HepG2 (cell line): Measurements from ENCODE around the gene FGD3. TPM values are rescaled to one million over a fixed set of nuclear protein-coding genes. Genes with fewer than 3 reads are reported as not detected.

Experiments used
- ATAC-seq: fragments of 200-7000 bp; cut with Tn5 transposase; 3 replicates; pipeline ENCODE4 v1.9.1; 2020; ENCODE audit warnings: mild to moderate bottlenecking, moderate library complexity
- BruUV-seq: library from RNA; stranded (reverse); fragments of 400-500 nt; replicated peaks from 2 replicates; lab custom pipeline; 2021; lab: Mats Ljungman, UMichigan
- CTCF ChIA-PET: fragments of 300-600 bp; formaldehyde crosslinking; extraction: SDS; loops from one replicate; lab custom pipeline; 2021; ENCODE audit warnings: low total read pairs, inconsistent platforms, low intra/inter-chr PET ratio; lab: Yijun Ruan, JAX
- POLR2A ChIA-PET: fragments of 350-600 bp; sonication (Branson Sonifier 250); formaldehyde crosslinking; loops from one replicate; lab custom pipeline; 2020; ENCODE audit warnings: antibody characterized with exemption, inconsistent platforms; lab: Yijun Ruan, JAX
- DNase-seq: peaks from one replicate; pipeline ENCODE4 v3.0.0-alpha.2; 2015; ENCODE audit warnings: low spot score
- FAIRE-seq: peaks from 3 replicates; lab custom pipeline; 2011; peaks lifted over from hg19 to GRCh38; lab: Jason Lieb, UNC
- H2AFZ ChIP-seq: one replicate; pipeline ENCODE4 v1.6.1; 2011; ENCODE audit warnings: low read length, inconsistent platforms
- H3K27ac ChIP-seq: fragments of 300-600 bp; 3 replicates; pipeline ENCODE4 v1.8.0; 2011; ENCODE audit warnings: mixed run types, mild to moderate bottlenecking, mixed read lengths, low read length, inconsistent platforms; ENCODE audit not compliant: insufficient read depth; ENCODE audit errors: extremely low read length
- H3K27me3 ChIP-seq, 2 experiments: fragments of 200-600 bp in 1 of 2; 2 replicates in 1 of 2; 3 replicates in 1 of 2; pipeline versions ENCODE4 v1.6.0 to v1.8.0; 2011; ENCODE audit warnings: low read length in 2 of 2, mild to moderate bottlenecking in 2 of 2, moderate library complexity in 2 of 2, inconsistent platforms in 1 of 2; ENCODE audit not compliant: insufficient read depth in 2 of 2, control insufficient read depth in 1 of 2
- H3K36me3 ChIP-seq, 2 experiments: fragments of 200-600 bp in 1 of 2; replicated peaks in 1 of 2; 2 replicates in 1 of 2; 3 replicates in 1 of 2; pipeline versions ENCODE4 v1.5.1 to v1.8.0; 2011; ENCODE audit warnings: low read length in 2 of 2, inconsistent platforms in 1 of 2; ENCODE audit not compliant: insufficient read depth in 2 of 2, control insufficient read depth in 1 of 2
- H3K4me1 ChIP-seq: 2 replicates; pipeline ENCODE4 v1.5.1; 2012; ENCODE audit warnings: low read length, inconsistent platforms; ENCODE audit not compliant: insufficient read depth
- H3K4me2 ChIP-seq: 2 replicates; pipeline ENCODE4 v1.6.0; 2011; ENCODE audit warnings: low read depth, low read length, inconsistent platforms
- H3K4me3 ChIP-seq, 3 experiments: fragments of 200-600 bp in 1 of 3; sonication (generic), shearing (Covaris generic) in 1 of 3; replicated peaks in 1 of 3; 2 replicates each; pipeline ENCODE4 v1.5.1; 2011 to 2016; ENCODE audit warnings: low read length in 3 of 3, inconsistent platforms in 2 of 3, low read depth in 2 of 3, mild to moderate bottlenecking in 2 of 3, control low read depth in 1 of 3, mixed read lengths in 1 of 3; ENCODE audit not compliant: insufficient read depth in 1 of 3
- H3K79me2 ChIP-seq: one replicate; pipeline ENCODE4 v1.6.1; 2011; ENCODE audit warnings: low read length, inconsistent platforms; ENCODE audit not compliant: insufficient read depth
- H3K9ac ChIP-seq: 2 replicates; pipeline ENCODE4 v1.6.0; 2011; ENCODE audit warnings: mild to moderate bottlenecking, low read depth, low read length, inconsistent platforms; ENCODE audit not compliant: insufficient read depth
- H3K9me3 ChIP-seq: 2 replicates; pipeline ENCODE4 v1.5.1; 2012; ENCODE audit warnings: mild to moderate bottlenecking, low read length
- H4K20me1 ChIP-seq: 2 replicates; pipeline ENCODE4 v1.6.0; 2011; ENCODE audit warnings: inconsistent platforms, mild to moderate bottlenecking, low read length, moderate library complexity; ENCODE audit not compliant: insufficient read depth
- ATF6 ChIP-seq: sonication (generic); formaldehyde crosslinking; conservative IDR thresholded peaks from 2 replicates; pipeline ENCODE4 v1.4.0; 2020; ENCODE audit warnings: missing genetic modification reagents
- JUNB ChIP-seq: sonication (generic); formaldehyde crosslinking; IDR thresholded peaks from 2 replicates; pipeline ENCODE4 v1.8.0; 2022; ENCODE audit warnings: missing genetic modification reagents, mild to moderate bottlenecking, borderline replicate concordance
- MAX ChIP-seq: IDR thresholded peaks from 2 replicates; pipeline ENCODE4 v1.6.1; 2012; ENCODE audit warnings: inconsistent platforms
- NAIF1 ChIP-seq: sonication (generic); formaldehyde crosslinking; IDR thresholded peaks from 2 replicates; pipeline ENCODE4 v1.5.0; 2020; ENCODE audit warnings: mild to moderate bottlenecking, missing genetic modification reagents, borderline replicate concordance
- NR2C2 ChIP-seq: sonication (generic); formaldehyde crosslinking; IDR thresholded peaks from 2 replicates; pipeline ENCODE4 v1.4.0; 2020; ENCODE audit warnings: missing genetic modification reagents, mild to moderate bottlenecking, moderate library complexity, borderline replicate concordance
- STAT5B ChIP-seq: sonication (generic); formaldehyde crosslinking; IDR thresholded peaks from 2 replicates; pipeline ENCODE4 v1.4.0; 2020; ENCODE audit warnings: missing genetic modification reagents
- TEAD3 ChIP-seq: optimal IDR thresholded peaks from 2 replicates; pipeline ENCODE3; 2016; ENCODE audit warnings: borderline replicate concordance
- ZBTB38 ChIP-seq: sonication (generic); formaldehyde crosslinking; IDR thresholded peaks from 2 replicates; pipeline ENCODE4 v1.5.1; 2020; ENCODE audit warnings: mild to moderate bottlenecking, missing genetic modification reagents
- ZNF205 ChIP-seq: IDR thresholded peaks from 2 replicates; pipeline ENCODE4 v1.6.1; 2018; ENCODE audit warnings: missing biosample characterization, missing genetic modification reagents
- ZNF7 ChIP-seq: IDR thresholded peaks from 2 replicates; pipeline ENCODE4 v1.6.1; 2016; ENCODE audit warnings: missing biosample characterization, missing genetic modification reagents
- ZNF75D ChIP-seq: sonication (generic); formaldehyde crosslinking; IDR thresholded peaks from 2 replicates; pipeline ENCODE4 v1.8.1; 2023; ENCODE audit warnings: missing genetic modification reagents, mild to moderate bottlenecking, borderline replicate concordance
- WGBS: methylation state at CpG from one replicate; pipeline ENCODE4 v1.1.6; 2017; ENCODE audit warnings: low lambda C conversion rate; 5-methylcytosine and 5-hydroxymethylcytosine counted together
- in situ Hi-C: cut with HindIII; loops from 2 replicates; pipeline ENCODE4 v1.10.0; 2017; ENCODE audit warnings: low pct_unique_long_range_greater_than_20kb; ENCODE audit not compliant: extremely low pct_ligation_motif_present
- intact Hi-C: fragments of 100-400 bp; cut with micrococcal nuclease; formaldehyde crosslinking; loops from one replicate; pipeline ENCODE4 v1.10.0; 2022; ENCODE audit not compliant: unreplicated experiment
- polyA plus RNA-seq, 8 experiments: library from polyadenylated mRNA; depleted of rRNA in 3 of 8; stranded (reverse) in 7 of 8; unstranded in 1 of 8; fragments of >200 nt; fragmentation: Illumina TruSeq in 4 of 8; extraction: Trizol in 4 of 8; gene quantifications; 2 replicates each; pipeline versions ENCODE4 v1.2.1 to v1.2.3, GENCODE V29; 2011 to 2016; ENCODE audit warnings: low read depth in 4 of 8, missing spikeins in 1 of 8, mixed read lengths in 1 of 8; ENCODE audit not compliant: insufficient read depth in 1 of 8
- total RNA-seq, 5 experiments: library from RNA; depleted of rRNA; stranded (reverse); fragments of >200 nt; fragmentation: Illumina TruSeq; extraction: Trizol; gene quantifications; 2 replicates each; pipeline ENCODE4 v1.2.3, GENCODE V29; 2016; ENCODE audit warnings: low read depth in 1 of 5

FGD3 gene
- total and polyA plus RNA-seq, 2 of the 13 experiments (the other 11 are each of a cell fraction or from before 2014, with no cell fraction given): 0.53 to 1.1 TPM

GRCh38 chr9:93022066-93022465, 74.7 kb downstream of the FGD3 start (continued):
- no peak for TF ChIP-seq TEAD3 (CRISPR knock-in tag)
- TF ChIP-seq MAX: no peak

- H3K27ac ChIP-seq: no peak overlapping the region
- H3K27me3 ChIP-seq: no peaks in the 10 kb centered on the region
- H3K36me3 ChIP-seq: no peaks in the 10 kb centered on the region
- no TSS peak for BruUV-seq
- intact Hi-C loops (no loop called here), in situ Hi-C loops (no loop called here)
- FAIRE-seq: no peak
- no peak overlapping the region for H3K4me2 ChIP-seq
- no peaks in the 10 kb centered on the region for H3K4me1 ChIP-seq
- ATAC-seq: no peak
- no peaks in the 10 kb centered on the region for H3K79me2 ChIP-seq
- TF ChIP-seq ZNF75D (CRISPR knock-in tag) (no peak), STAT5B (CRISPR knock-in tag) (no peak), NAIF1 (CRISPR knock-in tag) (no peak), ATF6 (no peak), NR2C2 (CRISPR knock-in tag) (no peak), JUNB (CRISPR knock-in tag) (no peak), ZBTB38 (no peak), ZNF7 (CRISPR knock-in tag) (no peak), ZNF205 (CRISPR knock-in tag) (no peak)
- TF ChIP-seq, all 625 proteins: peak for 0
- POLR2A ChIA-PET: no interaction called here
- WGBS: 74% methylated on average over 13 of the region's 23 CpGs
- H4K20me1 ChIP-seq: no peaks in the 10 kb centered on the region
- CTCF ChIA-PET: no interaction called here
- no peaks in the 10 kb centered on the region for H3K9me3 ChIP-seq
- DNase-seq: no peak
- H2AFZ ChIP-seq: no peak overlapping the region
- no peak overlapping the region for H3K9ac ChIP-seq
- no peak overlapping the region for H3K4me3 ChIP-seq
Measured at GRCh38 chr9:93022721-93023520, 75.6 kb downstream of the FGD3 start.
